Gastrocnemius medialis (tissue), 4 donors: ENCODE results near the gene GPR34. TPM values are rescaled to one million over a fixed set of nuclear protein-coding genes. Genes with fewer than 3 reads are reported as not detected.

Source experiments
- ATAC-seq, 2 donors: fragments of 150-250 bp; one replicate each; pipeline ENCODE4 v1.9.1; 2016
- DNase-seq, 2 donors: peaks; one replicate each; pipeline ENCODE4 v3.0.0-alpha.2; 2019
- H3K27ac ChIP-seq, 4 donors: fragments of 200-600 bp; sonication (generic); 1 replicate in 1 of 4; 2 replicates in 3 of 4; pipeline ENCODE4 v1.5.1; 2016 to 2018; ENCODE audit warnings: mild to moderate bottlenecking in 2 of 4, moderate library complexity in 1 of 4
- H3K27me3 ChIP-seq, 3 donors: fragments of 200-600 bp; sonication (generic) in 2 of 3; 1 replicate in 1 of 3; 2 replicates in 2 of 3; pipeline versions ENCODE4 v1.5.1 to v1.6.0; 2016 to 2019; ENCODE audit warnings: mild to moderate bottlenecking in 1 of 3, moderate library complexity in 1 of 3
- H3K36me3 ChIP-seq, 2 donors: fragments of 200-600 bp; sonication (generic) in 1 of 2; one replicate each; pipeline ENCODE4 v1.5.1; 2017 to 2018
- H3K4me1 ChIP-seq, 2 donors: fragments of 200-600 bp; sonication (generic) in 1 of 2; one replicate each; pipeline ENCODE4 v1.5.1; 2016 to 2017; ENCODE audit warnings: mild to moderate bottlenecking in 2 of 2
- H3K4me3 ChIP-seq, 4 donors: fragments of 200-600 bp; sonication (generic) in 3 of 4; 1 replicate in 1 of 4; 2 replicates in 3 of 4; pipeline ENCODE4 v1.5.1; 2016 to 2019; ENCODE audit warnings: mild to moderate bottlenecking in 2 of 4
- H3K9me3 ChIP-seq, 3 donors: fragments of 200-600 bp; sonication (generic) in 2 of 3; 1 replicate in 1 of 3; 2 replicates in 2 of 3; pipeline ENCODE4 v1.5.1; 2016 to 2019
- CTCF ChIP-seq, 5 experiments: fragments of 450-650 bp in 3 of 5; fragments of 200-600 bp in 2 of 5; sonication (generic) in 2 of 5; IDR thresholded peaks in 4 of 5; conservative IDR thresholded peaks in 1 of 5; 1 replicate in 4 of 5; 2 replicates in 1 of 5; pipeline ENCODE4 v1.5.1; 2016 to 2019; ENCODE audit warnings: antibody characterized with exemption in 5 of 5, mild to moderate bottlenecking in 3 of 5, moderate library complexity in 3 of 5
- POLR2A ChIP-seq, 2 donors: fragments of 450-650 bp; IDR thresholded peaks; one replicate each; pipeline ENCODE4 v1.6.1; 2017; ENCODE audit warnings: antibody characterized with exemption in 2 of 2, mild to moderate bottlenecking in 2 of 2, moderate library complexity in 2 of 2
- in situ Hi-C, 4 donors: fragments of 200-750 bp; cut with MboI; loops; one replicate each; pipeline versions ENCODE4 v1.15.0 to v1.8.0; 2017; ENCODE audit warnings: low sequenced_read_pairs in 4 of 4
- intact Hi-C: fragments of 100-400 bp; cut with DNase I; formaldehyde crosslinking; loops from one replicate; pipeline ENCODE4 v1.15.1; 2023; ENCODE audit warnings: low total_unique reads
- total RNA-seq, 4 donors: library from RNA; depleted of rRNA; stranded (reverse); fragments of >200 nt; gene quantifications; one replicate each; pipeline versions ENCODE4 v1.1.0 to v1.2.3, GENCODE V29; 2016

Gene GPR34
- total RNA-seq, 4 donors from 2014 or later = 0.95 to 4.6 (median 2.4) TPM

DNA sequence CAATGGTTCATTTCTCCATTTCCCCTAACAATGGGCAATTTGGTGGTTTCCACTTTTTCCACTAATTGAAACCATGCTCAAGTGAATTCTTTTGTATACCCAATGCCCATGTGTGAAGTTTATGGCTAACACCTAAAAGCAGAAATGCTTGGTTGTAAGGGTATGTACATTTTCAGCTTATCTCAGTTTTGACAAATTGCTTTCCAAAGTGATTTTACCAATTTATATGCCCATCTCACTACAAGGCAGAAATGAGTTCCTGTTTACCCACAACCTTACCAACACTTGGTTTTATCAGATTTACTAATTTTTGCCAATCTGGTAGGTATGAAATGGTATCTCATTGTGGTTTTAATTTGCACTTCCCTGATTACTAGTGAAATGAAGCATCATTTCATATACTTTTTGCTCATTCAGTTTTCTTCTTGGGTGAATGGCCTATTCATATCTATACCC, 14.8 kb downstream of the GPR34 start:
- DNase-seq = no peak
- no peak for TF ChIP-seq CTCF (IDR thresholded peaks at IDR 0.05 in 4 of 5, conservative IDR thresholded peaks at IDR 0.05 in 1 of 5)
- TF ChIP-seq POLR2A (IDR thresholded peaks at IDR 0.05) = no peak
- H3K27me3 ChIP-seq = no peaks in the 10 kb centered on the region

DNA sequence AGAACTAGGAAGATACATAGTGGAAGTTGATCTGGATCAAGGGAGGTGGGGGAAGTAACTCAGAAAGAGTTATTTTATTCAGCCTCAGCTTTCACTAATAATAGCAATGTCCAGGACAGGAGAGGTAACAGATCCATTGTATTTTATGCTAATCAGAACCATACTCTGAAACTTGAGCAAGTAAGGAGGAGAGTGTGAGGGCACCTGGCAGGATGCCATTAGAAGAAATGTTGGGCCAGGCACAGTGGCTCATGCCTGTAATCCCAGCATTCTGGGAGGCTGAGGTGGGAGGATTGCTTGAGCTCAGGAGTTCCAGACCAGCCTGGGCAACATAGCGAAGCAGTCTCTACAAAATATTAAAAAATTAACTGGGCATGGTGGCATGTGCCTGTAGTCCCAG, 16.3 kb downstream of the GPR34 start:
- ATAC-seq (no peak), DNase-seq (no peak)
- no peaks in the 10 kb centered on the region for H3K4me1 ChIP-seq
- TF ChIP-seq CTCF (IDR thresholded peaks at IDR 0.05 in 4 of 5, conservative IDR thresholded peaks at IDR 0.05 in 1 of 5) (no peak), POLR2A (IDR thresholded peaks at IDR 0.05) (no peak)
- H3K4me3 ChIP-seq = no peak overlapping the region
- no peaks in the 10 kb centered on the region for H3K36me3 ChIP-seq
- no peaks in the 10 kb centered on the region for H3K27me3 ChIP-seq
- no peak overlapping the region for H3K27ac ChIP-seq
- in situ Hi-C loops = no loop called here
- intact Hi-C loops = no loop called here
- no peaks in the 10 kb centered on the region for H3K9me3 ChIP-seq

More for the DNA sequence above, 14.8 kb downstream of the GPR34 start:
- no peaks in the 10 kb centered on the region for H3K9me3 ChIP-seq
- H3K4me1 ChIP-seq = no peaks in the 10 kb centered on the region
- ATAC-seq = no peak
- in situ Hi-C loops (no loop called here), intact Hi-C loops (no loop called here)
- no peaks in the 10 kb centered on the region for H3K36me3 ChIP-seq
- no peak overlapping the region for H3K27ac ChIP-seq
- H3K4me3 ChIP-seq = no peak overlapping the region

DNA sequence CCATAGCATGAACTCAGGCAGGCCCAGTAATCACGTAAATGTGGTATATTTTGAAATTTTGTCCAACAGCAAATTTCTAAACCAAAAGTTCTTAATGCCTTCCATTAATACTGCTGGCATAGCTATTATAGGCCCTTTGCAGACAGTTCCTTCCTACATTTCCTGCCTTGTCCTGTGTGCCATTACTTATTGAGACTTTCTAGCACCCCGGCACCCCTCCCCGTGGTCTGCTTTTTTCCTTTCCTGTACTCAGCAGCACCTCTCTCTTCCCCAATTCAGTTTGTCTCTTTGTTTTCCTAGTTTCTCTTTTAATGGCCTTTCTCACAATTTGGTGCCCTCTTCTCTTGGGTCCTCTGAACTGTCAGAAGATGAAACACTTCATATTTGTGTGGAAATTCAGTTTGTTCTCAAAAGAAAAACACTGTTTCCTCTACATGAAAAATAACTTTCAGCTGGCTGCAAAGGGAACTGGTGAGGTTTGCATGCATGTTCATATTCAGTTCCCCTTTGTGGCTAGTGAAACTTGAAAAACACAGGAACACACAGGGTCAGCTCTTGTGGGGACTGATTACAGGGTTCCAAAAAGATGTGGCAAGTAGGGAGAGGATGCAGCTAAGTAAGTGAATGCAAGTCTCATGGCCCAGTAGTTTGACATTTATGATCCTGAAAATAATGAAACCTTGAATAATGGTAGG, 17.1 kb downstream of the GPR34 start:
- no peaks in the 10 kb centered on the region for H3K27me3 ChIP-seq
- H3K27ac ChIP-seq = no peak overlapping the region
- intact Hi-C loops = no loop called here
- H3K4me1 ChIP-seq = no peaks in the 10 kb centered on the region
- in situ Hi-C loops = no loop called here
- TF ChIP-seq CTCF (IDR thresholded peaks at IDR 0.05 in 4 of 5, conservative IDR thresholded peaks at IDR 0.05 in 1 of 5) = no peak
- no peak for TF ChIP-seq POLR2A (IDR thresholded peaks at IDR 0.05)
- H3K4me3 ChIP-seq = no peak overlapping the region
- ATAC-seq = no peak
- H3K36me3 ChIP-seq = no peaks in the 10 kb centered on the region
- H3K9me3 ChIP-seq = no peaks in the 10 kb centered on the region
- DNase-seq = no peak

GRCh38 chrX:41707218-41707617, 18.4 kb downstream of the GPR34 start:
- Histone ChIP-seq H3K4me3 (no peak overlapping the region), H3K27ac (no peak overlapping the region), H3K27me3 (no peaks in the 10 kb centered on the region), H3K9me3 (no peaks in the 10 kb centered on the region), H3K36me3 (no peaks in the 10 kb centered on the region), H3K4me1 (no peaks in the 10 kb centered on the region)
- DNase-seq (no peak), ATAC-seq (no peak)
- in situ Hi-C loops = no loop called here
- intact Hi-C loops = no loop called here
- TF ChIP-seq POLR2A (IDR thresholded peaks at IDR 0.05) (no peak), CTCF (IDR thresholded peaks at IDR 0.05 in 4 of 5, conservative IDR thresholded peaks at IDR 0.05 in 1 of 5) (no peak)

GRCh38 chrX:41708486-41708885, 19.7 kb downstream of the GPR34 start:
- H3K4me3 ChIP-seq = no peak overlapping the region
- no peak overlapping the region for H3K27ac ChIP-seq
- no peaks in the 10 kb centered on the region for H3K27me3 ChIP-seq
- H3K36me3 ChIP-seq = no peaks in the 10 kb centered on the region
- TF ChIP-seq CTCF (IDR thresholded peaks at IDR 0.05 in 4 of 5, conservative IDR thresholded peaks at IDR 0.05 in 1 of 5) (no peak), POLR2A (IDR thresholded peaks at IDR 0.05) (no peak)
- ATAC-seq = no peak
- no peaks in the 10 kb centered on the region for H3K4me1 ChIP-seq
- in situ Hi-C loops (no loop called here), intact Hi-C loops (no loop called here)
- DNase-seq = no peak
- H3K9me3 ChIP-seq = no peaks in the 10 kb centered on the region
